OCI-LY3 (cell line): ENCODE measurements around the gene OR13H1.

ENCODE experiments used
- CTCF ChIP-seq: fragments of 200-600, 300-600 bp; sonication (generic); IDR thresholded peaks from 2 replicates; pipeline ENCODE4 v1.5.1; 2014; ENCODE audit warnings: antibody characterized with exemption, low read length, low read depth
- EZH2phosphoT487 ChIP-seq: fragments of 200-600 bp; shearing (Covaris generic); IDR thresholded peaks from 2 replicates; pipeline ENCODE4 v1.6.1; 2018; ENCODE audit warnings: antibody characterized with exemption, mixed run types, low read depth

- TF ChIP-seq EZH2phosphoT487 (no peak), CTCF (no peak)
Observed at GRCh38 chrX:131513159-131513914, 30.5 kb upstream of the OR13H1 start.
